Activated T-helper 2 cell treated with anti-CD3 and anti-CD28 coated beads, Interferon-gamma antibody, Interleukin-2, Interleukin-4, amounts not matched to agents 10 μg/mL and 5 μg/mL and 100 μg/mL, durations not matched to agents 14 hours and 24 hours and 36 hours (primary cell): ENCODE results near the gene LEF1. TPM values are rescaled to one million over a fixed set of nuclear protein-coding genes. Genes with fewer than 3 reads are reported as not detected.

Source experiments
- DNase-seq: peaks from one replicate; pipeline ENCODE4 v3.0.0; 2021; ENCODE audit warnings: low spot score
- H3K27ac Mint-ChIP-seq: one replicate; pipeline ENCODE4 v1.8.0; 2021; ENCODE audit warnings: mixed read lengths
- H3K27me3 Mint-ChIP-seq: one replicate; pipeline ENCODE4 v1.8.0; 2021; ENCODE audit warnings: low read depth, mixed read lengths
- H3K36me3 Mint-ChIP-seq: one replicate; pipeline ENCODE4 v1.8.0; 2021; ENCODE audit warnings: low read depth, mixed read lengths
- H3K4me1 Mint-ChIP-seq: one replicate; pipeline ENCODE4 v1.8.0; 2021; ENCODE audit warnings: low read depth, mixed read lengths
- H3K4me3 Mint-ChIP-seq: one replicate; pipeline ENCODE4 v1.8.0; 2021; ENCODE audit warnings: low read depth, mild to moderate bottlenecking, moderate library complexity, mixed read lengths
- H3K9me3 Mint-ChIP-seq: one replicate; pipeline ENCODE4 v1.8.0; 2021; ENCODE audit warnings: mixed read lengths
- intact Hi-C: fragments of 100-400 bp; cut with micrococcal nuclease; formaldehyde crosslinking; loops from one replicate; pipeline ENCODE4 v1.15.1; 2023
- total RNA-seq: library from RNA; stranded (reverse); gene quantifications from 2 replicates; pipeline ENCODE4 v1.2.3, GENCODE V29; 2022

LEF1 gene
- total RNA-seq, 1 donor from 2014 or later: 77.0 TPM

DNA sequence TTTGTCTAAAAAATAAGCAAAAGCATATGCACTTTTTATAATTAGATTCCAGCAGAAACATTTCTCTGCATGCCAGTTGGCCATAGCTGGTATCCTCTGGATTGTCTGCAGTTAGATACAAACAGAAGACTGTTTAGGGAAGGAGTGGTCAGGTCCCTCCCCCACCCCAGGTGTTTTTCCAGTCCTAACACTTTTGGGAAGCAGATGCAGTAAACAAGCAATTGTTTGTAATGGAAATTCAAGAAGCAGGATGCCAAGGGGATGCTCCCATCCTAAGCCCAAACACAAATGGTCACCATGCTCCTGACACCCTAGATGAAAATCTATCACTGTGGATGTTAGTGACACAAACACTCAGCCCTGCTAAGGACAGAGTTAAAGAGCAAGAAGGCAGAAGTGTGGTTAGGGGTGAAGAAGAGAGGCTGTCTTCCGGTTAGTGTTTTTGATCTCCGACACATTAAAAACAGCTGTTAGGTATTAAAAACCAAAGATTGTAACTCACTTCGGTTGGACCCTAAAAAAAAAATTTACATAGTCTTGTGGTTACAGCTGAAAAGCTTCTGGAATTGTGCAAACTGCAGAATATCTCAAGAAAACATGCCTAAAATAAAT lies 7.9 kb downstream of the LEF1 start:
- H3K9me3 Mint-ChIP-seq: no peaks in the 10 kb centered on the region
- intact Hi-C loops: no loop called here
- H3K27me3 Mint-ChIP-seq: no peaks in the 10 kb centered on the region
- peaks cover 77% of the 10 kb centered on the region for H3K4me1 Mint-ChIP-seq
- H3K27ac Mint-ChIP-seq: peak overlapping the region; percentile 45
- peaks cover 55% of the 10 kb centered on the region for H3K36me3 Mint-ChIP-seq
- DNase-seq: no peak
- peak overlapping the region; percentile 70 for H3K4me3 Mint-ChIP-seq

DNA sequence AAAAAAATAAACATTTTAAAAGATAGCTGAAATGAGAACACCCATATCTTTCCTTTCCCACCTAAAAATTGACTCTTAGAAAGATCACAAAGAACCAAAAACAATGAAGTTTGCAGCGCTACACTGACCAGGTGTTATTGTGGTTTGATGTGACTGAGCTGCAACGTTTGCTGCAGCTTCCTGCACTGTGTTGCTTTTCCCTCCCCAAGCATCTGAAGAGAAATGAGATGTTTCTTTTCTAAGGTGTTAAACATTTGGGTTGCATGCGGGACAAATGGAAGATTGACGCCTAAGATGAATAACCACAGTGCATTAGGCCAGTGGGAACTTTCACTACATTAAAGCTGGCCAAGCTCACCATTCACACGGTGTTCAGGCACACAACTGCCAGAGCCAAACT lies 8.9 kb downstream of the LEF1 start:
- H3K27me3 Mint-ChIP-seq: no peaks in the 10 kb centered on the region
- no peaks in the 10 kb centered on the region for H3K9me3 Mint-ChIP-seq
- H3K27ac Mint-ChIP-seq: no peak overlapping the region
- intact Hi-C loops: no loop called here
- H3K4me1 Mint-ChIP-seq: peaks cover 80% of the 10 kb centered on the region
- peaks cover 57% of the 10 kb centered on the region for H3K36me3 Mint-ChIP-seq
- DNase-seq: no peak
- H3K4me3 Mint-ChIP-seq: peak overlapping the region; percentile 5

DNA sequence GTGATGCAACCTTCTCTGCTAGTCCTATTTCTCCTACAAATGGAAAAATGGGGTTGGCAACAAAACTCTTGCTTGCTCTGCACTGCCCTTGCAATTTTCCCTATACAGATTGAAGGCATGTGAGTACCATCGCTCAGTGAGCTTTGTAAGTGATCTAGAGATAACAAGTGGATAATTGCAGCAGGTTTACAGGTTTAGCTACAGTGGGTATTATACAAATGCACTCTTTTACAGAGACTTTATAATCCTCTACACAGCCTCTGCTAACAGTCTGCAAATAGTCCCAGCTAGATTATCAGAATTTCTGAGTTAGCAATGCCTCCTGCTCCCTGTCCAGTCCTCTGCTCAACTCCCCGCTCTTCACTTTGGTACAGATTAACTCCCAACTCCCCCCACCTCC lies 11.1 kb downstream of the LEF1 start:
- H3K9me3 Mint-ChIP-seq: no peaks in the 10 kb centered on the region
- H3K4me3 Mint-ChIP-seq: no peak overlapping the region
- no peak for DNase-seq
- peaks cover 53% of the 10 kb centered on the region for H3K36me3 Mint-ChIP-seq
- intact Hi-C loops: loop anchor here (1.0 kb wide), 1 partner anchor 8 kb away; no protein-coding TSS in a partner anchor
- H3K27me3 Mint-ChIP-seq: no peaks in the 10 kb centered on the region
- H3K4me1 Mint-ChIP-seq: peaks cover 74% of the 10 kb centered on the region
- no peak overlapping the region for H3K27ac Mint-ChIP-seq

DNA sequence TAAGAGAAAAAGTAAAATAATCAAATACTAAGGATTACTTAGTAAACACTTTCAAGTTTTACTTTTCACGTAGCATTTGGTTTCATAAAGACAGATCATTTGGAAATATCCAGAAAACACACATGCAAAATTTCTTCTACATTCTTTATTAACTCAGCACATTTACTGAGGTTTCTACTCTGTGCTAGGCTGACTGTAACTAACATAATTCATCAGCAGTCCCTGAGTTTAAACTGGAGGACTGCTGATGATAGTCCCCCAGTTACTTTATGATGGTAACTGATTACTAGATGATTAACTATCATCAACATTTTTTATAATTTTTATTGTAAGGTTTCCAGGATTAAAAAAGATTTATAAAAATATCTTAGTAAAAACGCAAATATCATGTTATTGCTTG lies 12.3 kb downstream of the LEF1 start:
- intact Hi-C loops: no loop called here
- peaks cover 56% of the 10 kb centered on the region for H3K36me3 Mint-ChIP-seq
- H3K27me3 Mint-ChIP-seq: no peaks in the 10 kb centered on the region
- H3K4me3 Mint-ChIP-seq: no peak overlapping the region
- H3K4me1 Mint-ChIP-seq: peaks cover 75% of the 10 kb centered on the region
- no peak for DNase-seq
- no peaks in the 10 kb centered on the region for H3K9me3 Mint-ChIP-seq
- H3K27ac Mint-ChIP-seq: peak overlapping the region; percentile 30

DNA sequence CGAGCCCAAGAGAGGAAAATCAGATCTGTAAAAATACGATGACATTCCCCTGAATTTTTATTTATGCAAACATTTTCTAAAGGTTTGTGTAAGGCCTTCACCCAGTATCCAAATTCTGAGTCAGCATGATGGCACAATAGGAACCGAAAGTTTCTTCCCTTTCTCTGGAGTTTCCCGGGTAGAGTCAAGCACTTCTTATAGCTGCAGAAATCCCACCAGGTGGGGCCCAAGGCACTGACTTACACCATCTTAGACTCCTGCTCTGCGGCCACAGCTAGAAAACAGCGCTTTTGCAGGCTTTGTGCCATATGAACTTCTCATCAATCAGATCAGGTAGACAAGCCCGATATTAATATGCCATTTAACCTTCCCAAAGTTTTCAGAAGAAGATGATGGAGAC lies 13.4 kb downstream of the LEF1 start:
- Mint-ChIP-seq H3K27me3 (no peaks in the 10 kb centered on the region), H3K27ac (peak overlapping the region; percentile 30), H3K4me3 (peak overlapping the region; percentile 26), H3K4me1 (peaks cover 72% of the 10 kb centered on the region), H3K9me3 (no peaks in the 10 kb centered on the region), H3K36me3 (peaks cover 52% of the 10 kb centered on the region)
- intact Hi-C loops: no loop called here
- no peak for DNase-seq

DNA sequence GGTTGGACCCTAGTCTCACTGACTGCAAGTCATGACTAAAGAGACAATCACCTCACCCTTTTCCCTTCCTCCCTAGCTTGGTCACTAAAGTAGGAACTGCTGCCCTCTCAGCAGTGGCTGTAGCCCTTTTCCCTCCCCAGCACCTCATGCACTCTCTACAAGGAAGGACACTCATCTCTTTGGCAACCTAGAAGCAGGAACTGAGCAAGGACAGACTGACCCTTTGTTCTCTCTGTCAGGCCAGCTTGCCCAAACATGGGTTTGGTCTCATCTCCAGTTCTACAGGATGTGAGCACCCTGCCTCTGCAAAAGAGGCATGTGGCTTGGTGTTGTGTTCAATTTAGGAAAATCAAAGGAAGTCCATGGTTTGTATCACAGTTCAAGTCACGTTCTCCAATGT lies 15.8 kb downstream of the LEF1 start:
- peaks cover 61% of the 10 kb centered on the region for H3K4me1 Mint-ChIP-seq
- no peak for DNase-seq
- peaks cover 44% of the 10 kb centered on the region for H3K36me3 Mint-ChIP-seq
- intact Hi-C loops: no loop called here
- H3K9me3 Mint-ChIP-seq: no peaks in the 10 kb centered on the region
- no peak overlapping the region for H3K4me3 Mint-ChIP-seq
- no peaks in the 10 kb centered on the region for H3K27me3 Mint-ChIP-seq
- H3K27ac Mint-ChIP-seq: peak overlapping the region; percentile 24

DNA sequence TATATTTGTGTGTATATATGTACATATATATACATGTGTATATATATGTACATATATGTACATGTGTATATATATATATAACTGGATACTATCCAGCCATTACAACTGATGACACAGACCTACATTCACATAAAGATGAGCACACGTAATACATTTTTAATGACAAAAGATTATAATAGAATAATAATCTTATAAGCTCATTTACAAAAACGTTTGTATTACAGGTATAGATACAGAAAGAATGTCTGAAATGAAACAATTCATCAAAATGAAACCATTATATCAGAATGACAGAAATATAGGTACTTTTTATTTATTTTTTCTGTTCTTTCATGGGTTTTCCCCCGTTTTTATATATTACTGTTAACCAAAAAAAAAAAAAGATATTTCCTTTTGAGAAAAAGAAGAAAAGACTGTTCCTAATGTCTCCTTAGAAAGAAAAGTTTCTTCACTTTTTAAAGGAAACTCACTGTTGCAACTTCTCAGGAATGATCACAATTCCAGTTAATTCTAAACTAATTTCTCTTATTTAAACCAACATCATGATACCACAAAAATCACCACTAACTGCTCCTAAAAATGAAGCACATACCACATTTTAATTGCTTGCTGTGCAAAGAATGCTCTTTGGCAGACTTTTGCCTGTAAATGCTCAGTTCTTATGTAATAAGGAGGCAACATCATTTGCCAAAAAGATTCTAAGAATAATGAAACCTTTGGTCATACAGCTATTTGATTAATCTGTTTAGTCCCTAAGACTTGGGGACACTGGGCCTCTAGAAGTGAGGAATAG lies 18.9 kb downstream of the LEF1 start:
- Mint-ChIP-seq H3K27me3 (no peaks in the 10 kb centered on the region), H3K4me1 (peaks cover 63% of the 10 kb centered on the region), H3K4me3 (no peak overlapping the region), H3K36me3 (peaks cover 44% of the 10 kb centered on the region), H3K9me3 (no peaks in the 10 kb centered on the region), H3K27ac (no peak overlapping the region)
- intact Hi-C loops: loop anchor here (10.0 kb wide), 1 partner anchor 275 kb away; no protein-coding TSS in a partner anchor
- no peak for DNase-seq

DNA sequence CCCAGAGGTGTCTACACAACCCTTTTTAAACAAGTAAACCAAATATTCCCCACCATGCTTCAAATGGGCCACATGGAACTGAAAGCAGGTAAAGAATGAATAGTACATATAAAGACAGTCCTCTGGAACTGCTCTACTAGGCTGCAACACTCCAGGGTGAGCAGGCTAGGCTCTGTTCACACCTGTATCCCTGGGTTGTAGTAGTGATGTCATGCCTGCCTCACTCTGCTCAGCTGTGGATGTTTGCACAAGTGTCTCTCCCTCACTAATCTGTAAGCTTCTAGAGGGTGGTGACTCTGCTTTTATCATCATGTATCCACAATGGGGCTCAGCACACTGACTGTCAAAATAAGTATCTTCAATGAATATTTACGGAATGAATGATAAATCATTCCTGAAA lies 20.4 kb downstream of the LEF1 start:
- intact Hi-C loops: loop anchor here (10.0 kb wide), 1 partner anchor 276 kb away; no protein-coding TSS in a partner anchor
- H3K27ac Mint-ChIP-seq: no peak overlapping the region
- H3K27me3 Mint-ChIP-seq: no peaks in the 10 kb centered on the region
- H3K9me3 Mint-ChIP-seq: no peaks in the 10 kb centered on the region
- peaks cover 77% of the 10 kb centered on the region for H3K4me1 Mint-ChIP-seq
- no peak for DNase-seq
- H3K4me3 Mint-ChIP-seq: no peak overlapping the region
- peaks cover 46% of the 10 kb centered on the region for H3K36me3 Mint-ChIP-seq

DNA sequence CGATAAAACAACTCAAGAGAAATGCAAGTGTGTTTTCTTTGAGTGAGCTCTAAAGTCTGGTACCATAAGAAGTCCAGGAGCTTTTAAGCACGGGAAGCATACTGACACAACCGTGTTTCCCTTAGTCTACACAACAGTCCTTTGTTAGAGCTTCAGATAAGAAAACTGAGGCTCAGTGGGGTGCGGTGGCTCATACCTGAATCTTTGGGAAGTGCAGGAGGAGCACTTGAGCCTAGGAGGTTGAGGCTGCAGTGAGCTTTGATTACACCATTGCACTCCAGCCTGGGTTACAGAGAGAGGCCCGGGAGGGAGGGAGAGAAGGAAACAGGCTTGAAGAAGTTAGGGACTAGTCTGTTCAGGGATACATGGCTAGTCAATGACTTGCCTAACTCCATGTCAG lies 21.9 kb downstream of the LEF1 start:
- Mint-ChIP-seq H3K4me1 (peaks cover 78% of the 10 kb centered on the region), H3K4me3 (peak overlapping the region; percentile 22), H3K27me3 (no peaks in the 10 kb centered on the region), H3K27ac (peak overlapping the region; percentile 65), H3K36me3 (peaks cover 35% of the 10 kb centered on the region), H3K9me3 (no peaks in the 10 kb centered on the region)
- intact Hi-C loops: loop anchor here (10.0 kb wide), 1 partner anchor 278 kb away; no protein-coding TSS in a partner anchor
- DNase-seq: no peak

DNA sequence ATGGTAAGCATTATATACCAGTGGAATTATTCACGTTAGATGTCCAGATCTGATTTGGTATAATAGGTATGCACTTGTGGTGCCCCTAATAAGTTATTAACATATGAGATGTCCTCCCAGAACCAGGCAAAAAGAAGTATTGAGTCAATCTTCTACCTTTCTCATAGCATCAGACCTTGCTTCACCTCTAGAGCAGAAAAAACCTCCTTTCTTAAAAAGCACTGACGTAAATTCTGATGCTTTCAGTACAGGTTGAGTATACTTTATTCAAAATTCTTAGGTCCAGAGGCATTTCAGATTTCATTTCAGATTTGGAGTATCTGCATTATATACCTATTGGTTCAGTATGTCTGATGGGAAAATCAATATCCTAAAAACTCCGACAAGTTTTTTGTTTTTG lies 22.4 kb downstream of the LEF1 start:
- peaks cover 35% of the 10 kb centered on the region for H3K36me3 Mint-ChIP-seq
- DNase-seq: no peak
- no peaks in the 10 kb centered on the region for H3K9me3 Mint-ChIP-seq
- H3K27ac Mint-ChIP-seq: peak overlapping the region; percentile 22
- intact Hi-C loops: loop anchor here (10.0 kb wide), 1 partner anchor 278 kb away; no protein-coding TSS in a partner anchor
- no peak overlapping the region for H3K4me3 Mint-ChIP-seq
- H3K4me1 Mint-ChIP-seq: peaks cover 79% of the 10 kb centered on the region
- no peaks in the 10 kb centered on the region for H3K27me3 Mint-ChIP-seq

DNA sequence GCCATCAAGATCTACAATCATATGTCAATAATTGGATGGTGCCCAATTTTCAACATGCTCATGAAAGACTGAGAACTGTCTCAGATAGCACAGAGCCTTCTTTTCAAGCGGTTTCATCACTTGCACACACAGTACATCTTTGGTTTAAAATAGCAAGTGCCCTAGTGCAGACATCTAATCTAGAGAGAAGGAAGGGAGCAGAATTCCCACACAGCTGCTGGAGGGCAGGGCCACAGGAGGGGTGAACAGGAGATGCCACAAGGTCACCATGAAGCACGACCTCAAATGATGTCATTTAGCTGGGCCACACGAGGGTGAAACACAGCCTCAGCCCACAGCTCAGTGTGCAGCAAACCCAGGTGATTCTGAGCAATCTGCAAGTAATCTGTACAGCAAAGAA lies 24.3 kb downstream of the LEF1 start:
- Mint-ChIP-seq H3K9me3 (no peaks in the 10 kb centered on the region), H3K27me3 (no peaks in the 10 kb centered on the region), H3K4me1 (peaks cover 86% of the 10 kb centered on the region), H3K27ac (peak overlapping the region; percentile 78), H3K36me3 (peaks cover 38% of the 10 kb centered on the region), H3K4me3 (peak overlapping the region; percentile 32)
- no peak for DNase-seq
- intact Hi-C loops: loop anchor here (2.0 to 10.0 kb wide), 2 partner anchors 20 to 280 kb away; no protein-coding TSS in a partner anchor

DNA sequence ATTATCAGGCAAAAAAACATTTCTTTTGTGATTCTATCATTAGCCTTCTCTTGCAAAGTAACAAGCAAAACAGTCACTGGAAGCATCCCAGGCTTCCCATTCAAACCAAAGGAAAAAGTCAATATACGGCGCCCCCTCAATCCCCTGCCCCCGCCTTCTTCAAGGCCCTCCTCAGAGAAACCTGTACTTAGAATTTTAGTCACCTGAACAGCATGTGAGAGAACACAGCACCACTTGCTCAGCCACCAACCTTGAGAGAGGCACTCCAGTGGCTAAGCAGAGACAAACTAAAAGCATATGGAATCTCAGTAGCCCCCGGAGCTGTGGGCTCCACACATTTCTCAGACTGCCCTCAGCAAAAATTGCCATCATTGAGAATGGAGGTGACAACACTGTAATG lies 25.2 kb downstream of the LEF1 start:
- Mint-ChIP-seq H3K27me3 (no peaks in the 10 kb centered on the region), H3K4me1 (peaks cover 90% of the 10 kb centered on the region), H3K27ac (peak overlapping the region; percentile 78), H3K4me3 (peak overlapping the region; percentile 54), H3K9me3 (no peaks in the 10 kb centered on the region), H3K36me3 (peaks cover 42% of the 10 kb centered on the region)
- no peak for DNase-seq
- intact Hi-C loops: loop anchor here (10.0 kb wide), 1 partner anchor 281 kb away; no protein-coding TSS in a partner anchor

DNA sequence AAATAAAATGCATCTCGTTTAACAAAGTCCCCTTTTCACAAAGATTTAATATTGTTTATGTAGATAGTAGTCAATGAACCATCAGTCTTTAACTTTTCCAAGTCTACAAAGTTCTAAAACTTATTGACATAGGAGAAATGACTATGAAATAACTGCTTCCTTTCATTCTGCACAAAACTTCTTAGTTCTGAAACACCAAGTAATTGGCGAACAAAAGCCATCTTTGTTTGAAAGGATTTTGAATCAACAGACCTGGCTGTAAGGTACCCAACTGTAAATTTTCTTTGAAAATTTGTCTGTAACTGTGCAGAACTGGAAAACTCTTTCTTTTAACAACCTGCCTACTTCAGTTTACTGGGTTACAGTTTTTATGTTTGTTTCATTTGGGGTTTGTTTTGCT lies 25.9 kb downstream of the LEF1 start:
- intact Hi-C loops: loop anchor here (10.0 kb wide), 1 partner anchor 282 kb away; no protein-coding TSS in a partner anchor
- Mint-ChIP-seq H3K36me3 (peaks cover 44% of the 10 kb centered on the region), H3K4me1 (peaks cover 88% of the 10 kb centered on the region), H3K4me3 (peak overlapping the region; percentile 51), H3K27me3 (no peaks in the 10 kb centered on the region), H3K27ac (peak overlapping the region; percentile 75), H3K9me3 (no peaks in the 10 kb centered on the region)
- no peak for DNase-seq
